H1 (cell line): ENCODE measurements around the gene ETNK1. TPM values are rescaled to one million over a fixed set of nuclear protein-coding genes. Genes with fewer than 3 reads are reported as not detected.

ENCODE experiments used
- CTCF ChIA-PET: fragments of 300-600 bp; sonication (Branson Sonifier 250); formaldehyde crosslinking; loops from one replicate; lab custom pipeline; 2021; ENCODE audit not compliant: partially characterized antibody; lab: Charles Lee
- POLR2A ChIA-PET: fragments of 300-600 bp; sonication (Branson Sonifier 250); formaldehyde crosslinking; loops from one replicate; lab custom pipeline; 2021; ENCODE audit warnings: inconsistent platforms; ENCODE audit not compliant: partially characterized antibody; lab: Charles Lee
- DNase-seq, 2 experiments: peaks; one replicate each; pipeline versions ENCODE4 v3.0.0 to v3.0.0-alpha.2; 2010 to 2022; ENCODE audit warnings: low spot score in 2 of 2, low read depth in 1 of 2, mixed read lengths in 1 of 2
- FAIRE-seq: peaks from 2 replicates; lab custom pipeline; 2011; peaks lifted over from hg19 to GRCh38; lab: Jason Lieb, UNC
- H2AFZ ChIP-seq: 2 replicates; pipeline ENCODE4 v1.8.1; 2012; ENCODE audit warnings: low read length, inconsistent platforms
- H2AK5ac ChIP-seq: 2 replicates; pipeline ENCODE4 v1.6.1; 2013; ENCODE audit warnings: low read depth, low read length
- H2BK120ac ChIP-seq: replicated peaks from 2 replicates; pipeline ENCODE3; 2013; ENCODE audit warnings: low read depth, low read length, inconsistent platforms
- H2BK12ac ChIP-seq: 2 replicates; pipeline ENCODE4 v1.6.1; 2013; ENCODE audit warnings: low read depth, low read length
- H2BK15ac ChIP-seq: 2 replicates; pipeline ENCODE4 v1.6.1; 2013; ENCODE audit warnings: low read length
- H2BK20ac ChIP-seq: 2 replicates; pipeline ENCODE4 v1.6.1; 2013; ENCODE audit warnings: low read length
- H2BK5ac ChIP-seq: 2 replicates; pipeline ENCODE4 v1.6.1; 2013; ENCODE audit warnings: low read depth, low read length
- H3K14ac ChIP-seq: 2 replicates; pipeline ENCODE4 v1.6.1; 2013; ENCODE audit warnings: inconsistent platforms; ENCODE audit not compliant: insufficient read length
- H3K18ac ChIP-seq: 2 replicates; pipeline ENCODE4 v1.6.1; 2013; ENCODE audit warnings: low read length; ENCODE audit errors: extremely low read depth
- H3K23ac ChIP-seq: 2 replicates; pipeline ENCODE4 v1.6.1; 2013; ENCODE audit warnings: inconsistent platforms; ENCODE audit not compliant: insufficient read length
- H3K23me2 ChIP-seq: 2 replicates; pipeline ENCODE4 v1.6.1; 2013; ENCODE audit warnings: low read depth, low read length
- H3K27ac ChIP-seq: 2 replicates; pipeline ENCODE4 v1.6.1; 2011; ENCODE audit warnings: low read depth, low read length, inconsistent platforms
- H3K27me3 ChIP-seq, 4 experiments: replicated peaks in 1 of 4; 1 replicate in 1 of 4; 2 replicates in 3 of 4; pipeline versions ENCODE4 v1.6.1 to v1.8.1; 2011 to 2013; ENCODE audit warnings: low read length in 3 of 4, mild to moderate bottlenecking in 3 of 4, inconsistent platforms in 2 of 4, mixed read lengths in 2 of 4, moderate library complexity in 1 of 4; ENCODE audit not compliant: control insufficient read depth in 3 of 4, insufficient read depth in 3 of 4; ENCODE audit errors: extremely low read depth in 1 of 4
- H3K36me3 ChIP-seq, 4 experiments: 2 replicates each; pipeline versions ENCODE4 v1.6.1 to v1.8.1; 2011 to 2013; ENCODE audit warnings: mild to moderate bottlenecking in 4 of 4, low read length in 3 of 4, moderate library complexity in 2 of 4, control low read depth in 1 of 4, inconsistent platforms in 1 of 4; ENCODE audit not compliant: insufficient read depth in 4 of 4, control insufficient read depth in 2 of 4
- H3K4ac ChIP-seq: replicated peaks from 2 replicates; pipeline ENCODE3; 2013; ENCODE audit warnings: low read length, low read depth, mixed read lengths, inconsistent platforms; ENCODE audit not compliant: insufficient read length
- H3K4me1 ChIP-seq, 4 experiments: replicated peaks in 1 of 4; 1 replicate in 1 of 4; 2 replicates in 3 of 4; pipeline versions ENCODE4 v1.6.1 to v1.8.1; 2011 to 2013; ENCODE audit warnings: low read length in 3 of 4, inconsistent platforms in 2 of 4, mixed read lengths in 1 of 4; ENCODE audit not compliant: insufficient read depth in 4 of 4, control insufficient read depth in 3 of 4
- H3K4me2 ChIP-seq, 2 experiments: 2 replicates each; pipeline versions ENCODE4 v1.6.1 to v1.8.1; 2011 to 2013; ENCODE audit warnings: low read depth in 2 of 2, low read length in 2 of 2, control low read depth in 1 of 2, inconsistent platforms in 1 of 2, mild to moderate bottlenecking in 1 of 2; ENCODE audit not compliant: insufficient read depth in 1 of 2
- H3K4me3 ChIP-seq, 4 experiments: fragments of 200-600, 300-600 bp in 1 of 4; sonication (generic), shearing (Covaris generic), sonication (Bioruptor Twin) in 1 of 4; 2 replicates each; pipeline versions ENCODE4 v1.5.1 to v1.8.1; 2011 to 2016; ENCODE audit warnings: low read length in 4 of 4, low read depth in 3 of 4, control low read depth in 2 of 4, inconsistent platforms in 2 of 4, mild to moderate bottlenecking in 2 of 4, mixed read lengths in 1 of 4, moderate library complexity in 1 of 4; ENCODE audit not compliant: insufficient read depth in 2 of 4; ENCODE audit errors: extremely low read depth in 1 of 4
- H3K56ac ChIP-seq: replicated peaks from 2 replicates; pipeline ENCODE3; 2013; ENCODE audit warnings: low read depth, mild to moderate bottlenecking, mixed read lengths, low read length, inconsistent platforms; ENCODE audit not compliant: insufficient read length
- H3K79me1 ChIP-seq: 2 replicates; pipeline ENCODE4 v1.6.1; 2013; ENCODE audit warnings: low read depth, low read length, control low read depth
- H3K79me2 ChIP-seq, 2 experiments: 2 replicates each; pipeline versions ENCODE4 v1.6.1 to v1.8.1; 2012 to 2013; ENCODE audit warnings: low read length in 2 of 2, mild to moderate bottlenecking in 2 of 2, inconsistent platforms in 1 of 2; ENCODE audit not compliant: insufficient read depth in 2 of 2, control insufficient read depth in 1 of 2
- H3K9ac ChIP-seq, 4 experiments: replicated peaks in 1 of 4; 1 replicate in 1 of 4; 2 replicates in 3 of 4; pipeline versions ENCODE4 v1.6.1 to v1.8.1; 2011 to 2013; ENCODE audit warnings: low read depth in 3 of 4, low read length in 3 of 4, control low read depth in 2 of 4, mild to moderate bottlenecking in 2 of 4, moderate library complexity in 2 of 4, inconsistent platforms in 1 of 4; ENCODE audit errors: extremely low read depth in 1 of 4
- H3K9me3 ChIP-seq, 2 experiments: 2 replicates each; pipeline versions ENCODE4 v1.6.1 to v1.8.1; 2012 to 2013; ENCODE audit warnings: mild to moderate bottlenecking in 2 of 2, moderate library complexity in 2 of 2, control low read depth in 1 of 2, inconsistent platforms in 1 of 2, low read depth in 1 of 2, low read length in 1 of 2, mixed read lengths in 1 of 2; ENCODE audit not compliant: insufficient read depth in 2 of 2
- H4K20me1 ChIP-seq, 2 experiments: replicated peaks in 1 of 2; 2 replicates each; pipeline versions ENCODE3 to v1.8.1; 2011 to 2013; ENCODE audit warnings: inconsistent platforms in 2 of 2, low read length in 2 of 2, mild to moderate bottlenecking in 1 of 2; ENCODE audit not compliant: insufficient read depth in 2 of 2, control insufficient read depth in 1 of 2
- H4K5ac ChIP-seq: 2 replicates; pipeline ENCODE4 v1.6.1; 2013; ENCODE audit warnings: low read length, low read depth, mixed read lengths, inconsistent platforms; ENCODE audit not compliant: insufficient read length
- H4K8ac ChIP-seq: 2 replicates; pipeline ENCODE4 v1.8.0; 2013; ENCODE audit warnings: mild to moderate bottlenecking, moderate library complexity, low read length, inconsistent platforms; ENCODE audit not compliant: insufficient read depth; ENCODE audit errors: extremely low read depth
- H4K91ac ChIP-seq: replicated peaks from 2 replicates; pipeline ENCODE3; 2013; ENCODE audit warnings: low read length, mixed read lengths, inconsistent platforms; ENCODE audit not compliant: insufficient read length
- CEBPB ChIP-seq: IDR thresholded peaks from 2 replicates; pipeline ENCODE4 v1.6.1; 2012; ENCODE audit warnings: low read depth, low read length
- WGBS, 2 experiments: shearing (Covaris generic) in 1 of 2; methylation state at CpG; one replicate each; pipeline versions ENCODE4 v1.1.6 to v1.1.7; 2013 to 2015; ENCODE audit warnings: low lambda C conversion rate in 2 of 2, mixed read lengths in 2 of 2, inconsistent platforms in 1 of 2, low coverage in 1 of 2, missing lambda C conversion rate in 1 of 2; ENCODE audit not compliant: insufficient replicate concordance in 2 of 2, insufficient coverage in 1 of 2, insufficient read length in 1 of 2; ENCODE audit errors: extremely low coverage in 1 of 2, missing lambda C conversion rate in 1 of 2; 5-methylcytosine and 5-hydroxymethylcytosine counted together
- polyA plus RNA-seq, 7 experiments: library from polyadenylated mRNA; depleted of rRNA in 3 of 7; stranded (reverse) in 5 of 7; unstranded in 2 of 7; fragments of >200 nt in 5 of 7; fragments of 200-250 nt in 2 of 7; gene quantifications; 1 replicate in 5 of 7; 2 replicates in 1 of 7; 4 replicates in 1 of 7; pipeline versions ENCODE4 v1.2.1 to v1.2.3, GENCODE V29; 2011 to 2013; ENCODE audit warnings: missing spikeins in 2 of 7, mixed read lengths in 2 of 7
- total RNA-seq: library from RNA; stranded (reverse); fragmentation: NEBNext Ultra II Directional; extraction: Animal tissue kit (Norgen Biotek cat#: 25700); gene quantifications from 2 replicates; pipeline ENCODE4 v1.2.1, GENCODE V29; 2021

Gene ETNK1
- total and polyA plus RNA-seq, 2 of the 8 experiments (the other 6 are each of a cell fraction or from before 2014, with no cell fraction given), result 11.6 to 82.7 TPM

DNA sequence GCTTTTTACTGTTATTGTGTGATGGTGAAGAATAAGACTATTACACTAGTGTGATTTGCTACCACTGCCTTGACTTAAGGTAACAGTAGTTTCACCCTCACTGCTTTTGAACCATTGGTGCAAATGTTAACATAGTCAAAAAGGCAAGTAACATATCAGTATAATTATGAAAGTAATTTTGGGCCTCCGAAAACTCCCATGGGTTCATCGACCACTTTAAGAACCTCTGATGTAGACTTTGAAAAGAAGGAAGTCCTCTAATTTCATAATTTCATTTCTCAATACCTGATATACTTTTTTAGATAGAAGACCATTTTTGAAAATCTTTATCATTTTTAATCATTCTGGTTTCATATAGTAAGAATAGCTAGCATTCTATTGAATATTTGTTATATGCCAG is 57.7 kb downstream of the ETNK1 start:
- H3K36me3 ChIP-seq, result peaks cover 2 to 32% (median 13%) of the 10 kb centered on the region in 4 experiments; a peak in 6 of 8 replicates
- 94% methylated on average over 2 of the region's 2 CpGs; no CpG with 5 or more reads in 1 of the 2 experiments for WGBS, 2 experiments

More for the DNA sequence above, 57.7 kb downstream of the ETNK1 start:
- Histone ChIP-seq H4K8ac (no peak overlapping the region), H3K4me1 (no peaks in the 10 kb centered on the region), H2BK12ac (no peak overlapping the region), H3K9me3 (no peaks in the 10 kb centered on the region), H3K4me3 (no peak overlapping the region), H3K23me2 (no peaks in the 10 kb centered on the region), H3K9ac (no peak overlapping the region), H3K56ac (no peak overlapping the region), H4K91ac (no peak overlapping the region), H2BK5ac (no peak overlapping the region)
- no peak for DNase-seq
- POLR2A ChIA-PET, result no interaction called here
- no peak for FAIRE-seq
- TF ChIP-seq CEBPB, result no peak
- TF ChIP-seq, all 59 proteins: peak for 0
- Histone ChIP-seq H3K27me3 (no peaks in the 10 kb centered on the region), H3K23ac (no peak overlapping the region), H3K4ac (no peak overlapping the region), H2BK15ac (no peak overlapping the region), H4K5ac (no peak overlapping the region), H3K79me1 (no peaks in the 10 kb centered on the region), H3K14ac (no peak overlapping the region), H3K79me2 (no peaks in the 10 kb centered on the region), H2BK20ac (no peak overlapping the region), H4K20me1 (no peaks in the 10 kb centered on the region), H3K18ac (no peak overlapping the region), H3K27ac (no peak overlapping the region), H2BK120ac (no peak overlapping the region), H2AK5ac (no peak overlapping the region), H3K4me2 (no peak overlapping the region), H2AFZ (no peak overlapping the region)
- CTCF ChIA-PET, result interaction anchor here (0.6 to 1.3 kb wide), 6 partner anchors 9 to 538 kb away, joined by 3 read pairs; partner anchors contain the start of gene C2CD5
